WTC11 (cell line): ENCODE data around the gene UMODL1. TPM values are rescaled to one million over a fixed set of nuclear protein-coding genes. Genes with fewer than 3 reads are reported as not detected.

Source experiments
- ATAC-seq: fragments of 200-7000 bp; cut with Tn5 transposase; 2 replicates; pipeline ENCODE4 v1.10.0; 2021; ENCODE audit warnings: mild to moderate bottlenecking, moderate library complexity
- CTCF ChIA-PET: fragments of 300-600 bp; sonication (Branson Sonifier 250); formaldehyde crosslinking; loops from one replicate; lab custom pipeline; 2021; ENCODE audit warnings: antibody characterized with exemption; lab: Charles Lee
- POLR2A ChIA-PET: fragments of 350-600 bp; sonication (Branson Sonifier 250); formaldehyde crosslinking; loops from one replicate; lab custom pipeline; 2021; ENCODE audit warnings: antibody characterized with exemption; lab: Charles Lee
- DNase-seq: peaks from one replicate; pipeline ENCODE4 v3.0.0; 2021; ENCODE audit warnings: low spot score
- H3K27ac Mint-ChIP-seq: 2 replicates; pipeline ENCODE4 v1.8.0; 2021; ENCODE audit warnings: mixed read lengths
- H3K27me3 Mint-ChIP-seq: 2 replicates; pipeline ENCODE4 v1.8.0; 2021; ENCODE audit warnings: low read depth, mild to moderate bottlenecking, moderate library complexity, mixed read lengths
- H3K36me3 Mint-ChIP-seq: 2 replicates; pipeline ENCODE4 v1.8.0; 2021; ENCODE audit warnings: mixed read lengths
- H3K4me1 Mint-ChIP-seq: 2 replicates; pipeline ENCODE4 v1.8.0; 2022; ENCODE audit warnings: mixed read lengths
- H3K4me3 Mint-ChIP-seq: 2 replicates; pipeline ENCODE4 v1.8.0; 2021; ENCODE audit warnings: mild to moderate bottlenecking, moderate library complexity, mixed read lengths
- H3K9me3 Mint-ChIP-seq: 2 replicates; pipeline ENCODE4 v1.8.0; 2021; ENCODE audit warnings: mixed read lengths
- ATF6 ChIP-seq: sonication (generic); formaldehyde crosslinking; IDR thresholded peaks from 2 replicates; pipeline ENCODE4 v1.8.1; 2023; ENCODE audit warnings: mild to moderate bottlenecking, missing genetic modification reagents
- CBFB ChIP-seq: sonication (generic); formaldehyde crosslinking; IDR thresholded peaks from 2 replicates; pipeline ENCODE4 v1.8.1; 2022; ENCODE audit warnings: mild to moderate bottlenecking, low read depth, missing genetic modification reagents
- CREM ChIP-seq: sonication (generic); formaldehyde crosslinking; IDR thresholded peaks from 2 replicates; pipeline ENCODE4 v1.8.1; 2022; ENCODE audit warnings: mild to moderate bottlenecking, missing genetic modification reagents, moderate library complexity
- ERG ChIP-seq: fragments of 250-450 bp; sonication (Bioruptor Pico); IDR thresholded peaks from 2 replicates; pipeline ENCODE4 v1.8.0; 2021; ENCODE audit warnings: mild to moderate bottlenecking
- ESRRA ChIP-seq: sonication (generic); formaldehyde crosslinking; IDR thresholded peaks from 2 replicates; pipeline ENCODE4 v1.8.1; 2022; ENCODE audit warnings: mild to moderate bottlenecking, missing genetic modification reagents, borderline replicate concordance
- FOXK1 ChIP-seq: sonication (generic); formaldehyde crosslinking; IDR thresholded peaks from 2 replicates; pipeline ENCODE4 v1.8.0; 2022; ENCODE audit warnings: mild to moderate bottlenecking, moderate library complexity, missing genetic modification reagents
- FOXP4 ChIP-seq: sonication (generic); formaldehyde crosslinking; IDR thresholded peaks from 2 replicates; pipeline ENCODE4 v1.8.0; 2022; ENCODE audit warnings: mild to moderate bottlenecking, missing genetic modification reagents
- GTF2I ChIP-seq: fragments of 250-450 bp; sonication (Bioruptor Pico); conservative IDR thresholded peaks from 2 replicates; pipeline ENCODE4 v1.4.0; 2021; ENCODE audit warnings: mild to moderate bottlenecking
- IRF2 ChIP-seq: sonication (generic); formaldehyde crosslinking; IDR thresholded peaks from 2 replicates; pipeline ENCODE4 v1.8.0; 2022; ENCODE audit warnings: low read depth, missing genetic modification reagents, borderline replicate concordance
- JAZF1 ChIP-seq: fragments of 250-450 bp; sonication (Bioruptor Pico); IDR thresholded peaks from 2 replicates; pipeline ENCODE4 v1.9.0; 2021; ENCODE audit warnings: moderate library complexity, mild to moderate bottlenecking, inconsistent platforms
- NR1H2 ChIP-seq: sonication (generic); formaldehyde crosslinking; IDR thresholded peaks from 2 replicates; pipeline ENCODE4 v1.9.0; 2021; ENCODE audit warnings: mild to moderate bottlenecking, moderate library complexity, missing genetic modification reagents
- NR3C1 ChIP-seq: sonication (generic); formaldehyde crosslinking; conservative IDR thresholded peaks from 2 replicates; pipeline ENCODE4 v1.8.1; 2023; ENCODE audit warnings: low read depth, mild to moderate bottlenecking, missing genetic modification reagents
- OVOL2 ChIP-seq: fragments of 250-450 bp; sonication (Bioruptor Pico); IDR thresholded peaks from 2 replicates; pipeline ENCODE4 v1.9.0; 2021; ENCODE audit warnings: mild to moderate bottlenecking, borderline replicate concordance
- PRDM15 ChIP-seq: sonication (generic); formaldehyde crosslinking; IDR thresholded peaks from 2 replicates; pipeline ENCODE4 v1.8.0; 2022; ENCODE audit warnings: missing genetic modification reagents
- RORB ChIP-seq: fragments of 250-450 bp; sonication (Bioruptor Pico); IDR thresholded peaks from 2 replicates; pipeline ENCODE4 v1.9.0; 2021; ENCODE audit warnings: mild to moderate bottlenecking
- SOX15 ChIP-seq: fragments of 250-450 bp; sonication (Bioruptor Pico); IDR thresholded peaks from 2 replicates; pipeline ENCODE4 v1.9.0; 2021; ENCODE audit warnings: mild to moderate bottlenecking
- TEAD4 ChIP-seq: sonication (generic); formaldehyde crosslinking; IDR thresholded peaks from 2 replicates; pipeline ENCODE4 v1.8.0; 2022; ENCODE audit warnings: mild to moderate bottlenecking, missing genetic modification reagents
- TP53 ChIP-seq: sonication (generic); formaldehyde crosslinking; IDR thresholded peaks from 2 replicates; pipeline ENCODE4 v1.8.1; 2023; ENCODE audit warnings: mild to moderate bottlenecking, missing genetic modification reagents
- USF2 ChIP-seq: sonication (generic); formaldehyde crosslinking; IDR thresholded peaks from 2 replicates; pipeline ENCODE4 v1.8.1; 2023; ENCODE audit warnings: mild to moderate bottlenecking, missing genetic modification reagents, moderate library complexity
- ZNF317 ChIP-seq: sonication (generic); formaldehyde crosslinking; IDR thresholded peaks from 2 replicates; pipeline ENCODE4 v1.8.1; 2023; ENCODE audit warnings: low read depth, mild to moderate bottlenecking, moderate library complexity, missing genetic modification reagents, borderline replicate concordance
- ZNF416 ChIP-seq: fragments of 250-450 bp; sonication (Bioruptor Pico); IDR thresholded peaks from 2 replicates; pipeline ENCODE4 v1.9.0; 2021; ENCODE audit warnings: mild to moderate bottlenecking, inconsistent platforms
- ZSCAN18 ChIP-seq: fragments of 250-450 bp; sonication (Bioruptor Pico); IDR thresholded peaks from 2 replicates; pipeline ENCODE4 v2.1.2; 2022; ENCODE audit warnings: mild to moderate bottlenecking, moderate library complexity
- total RNA-seq: library from RNA; stranded (reverse); gene quantifications from 3 replicates; pipeline ENCODE4 v1.2.3, GENCODE V29; 2021

UMODL1 gene
- total RNA-seq, 1 experiment from 2014 or later, result not detected

GRCh38 chr21:42164064-42164789 lies 93.1 kb downstream of the UMODL1 start (continued):
- no peak for TF ChIP-seq CREM (CRISPR knock-in tag)
- TF ChIP-seq SOX15 (CRISPR knock-in tag), result no peak

- POLR2A ChIA-PET, result no interaction called here
- H3K4me1 Mint-ChIP-seq, result peaks cover 8% of the 10 kb centered on the region
- no peak for DNase-seq
- no peak for ATAC-seq
- H3K9me3 Mint-ChIP-seq, result no peaks in the 10 kb centered on the region
- TF ChIP-seq ZNF317 (CRISPR knock-in tag), result no peak
- no peak for TF ChIP-seq ATF6 (CRISPR knock-in tag)
- TF ChIP-seq JAZF1 (CRISPR knock-in tag), result no peak
- TF ChIP-seq CBFB (CRISPR knock-in tag), result no peak
- no peak for TF ChIP-seq IRF2
- TF ChIP-seq ZSCAN18, result no peak
- TF ChIP-seq TP53 (CRISPR knock-in tag), result no peak
- no peak for TF ChIP-seq ERG (CRISPR knock-in tag)
- no peak for TF ChIP-seq GTF2I (CRISPR knock-in tag)
- TF ChIP-seq ESRRA, result no peak
- TF ChIP-seq RORB (CRISPR knock-in tag), result no peak
- no peak for TF ChIP-seq USF2 (CRISPR knock-in tag)
- TF ChIP-seq NR3C1, result no peak
- TF ChIP-seq ZNF416 (CRISPR knock-in tag), result no peak
- no peak for TF ChIP-seq OVOL2 (CRISPR knock-in tag)
- TF ChIP-seq TEAD4, result no peak
- TF ChIP-seq, all 79 proteins: peak for 0
- H3K27ac Mint-ChIP-seq, result no peak overlapping the region
- H3K36me3 Mint-ChIP-seq, result no peaks in the 10 kb centered on the region
- H3K27me3 Mint-ChIP-seq, result no peaks in the 10 kb centered on the region; the same call in 1 of the 2 replicates
- H3K4me3 Mint-ChIP-seq, result no peak overlapping the region
- CTCF ChIA-PET, result interaction anchor here (0.5 to 1.5 kb wide), 10 partner anchors 11 to 217 kb away, joined by 3 to 16 read pairs (median 4); partner anchors contain the start of gene ABCG1
Observed at GRCh38 chr21:42164818-42165217, 93.7 kb downstream of the UMODL1 start.

GRCh38 chr21:42165901-42166300 lies 94.8 kb downstream of the UMODL1 start:
- DNase-seq (no peak), ATAC-seq (no peak)
- Mint-ChIP-seq H3K4me3 (no peak overlapping the region), H3K4me1 (peaks cover 8% of the 10 kb centered on the region), H3K27ac (no peak overlapping the region), H3K27me3 (no peaks in the 10 kb centered on the region; the same call in 1 of the 2 replicates), H3K9me3 (no peaks in the 10 kb centered on the region), H3K36me3 (no peaks in the 10 kb centered on the region)
- ChIA-PET CTCF (interaction anchor here (1.3 kb wide), 1 partner anchor 144 kb away, joined by 8 read pairs; no protein-coding TSS in a partner anchor), POLR2A (no interaction called here)
- no peak for TF ChIP-seq SOX15 (CRISPR knock-in tag)
- TF ChIP-seq NR1H2 (CRISPR knock-in tag), result no peak
- TF ChIP-seq FOXP4, result no peak
- TF ChIP-seq CBFB (CRISPR knock-in tag), result no peak
- TF ChIP-seq FOXK1 (CRISPR knock-in tag), result no peak
- TF ChIP-seq PRDM15 (CRISPR knock-in tag), result no peak
